CD4-positive, alpha-beta T cell treated with Interleukin-17A for 1 hour (primary cell): ENCODE data around the gene MAGEB10.
"Not testable (repeated sequence)": the region's sequence is repeated elsewhere in the genome, so short reads cannot be mapped to it uniquely, and the experiment has no call there.

Experiments used
- DNase-seq: peaks from one replicate; pipeline ENCODE4 v3.0.0-alpha.2; 2020

MAGEB10 gene

GRCh38 chrX:27807690-27808089 lies at the start of gene MAGEB10:
MAGEB10 (plus strand) TSS chrX:27807990; CDS start chrX:27821307, 13,317 bp downstream.
- DNase-seq, result no peak

GRCh38 chrX:27765718-27766117 lies 42.1 kb upstream of the MAGEB10 start:
- DNase-seq, result no peak

GRCh38 chrX:27767387-27767786 lies 40.4 kb upstream of the MAGEB10 start:
- no peak for DNase-seq

- DNase-seq, result no peak
These were observed 31.8 kb upstream of the MAGEB10 start for GRCh38 chrX:27775984-27776383.

GRCh38 chrX:27796640-27797257 lies 11.0 kb upstream of the MAGEB10 start:
- no peak for DNase-seq

GRCh38 chrX:27797575-27797974 lies 10.2 kb upstream of the MAGEB10 start:
- no peak for DNase-seq

- no peak for DNase-seq
These were observed 436 bp downstream of the MAGEB10 start for GRCh38 chrX:27808226-27808625.

GRCh38 chrX:27808991-27809859 lies 1.4 kb downstream of the MAGEB10 start:
- not testable (repeated sequence) for DNase-seq

- DNase-seq, result no peak
These were observed 7.4 kb downstream of the MAGEB10 start for GRCh38 chrX:27815209-27815608.

GRCh38 chrX:27823812-27824211 lies 16.0 kb downstream of the MAGEB10 start:
- no peak for DNase-seq

- DNase-seq, result no peak
These were observed 30.4 kb downstream of the MAGEB10 start for GRCh38 chrX:27838185-27838584.

- no peak for DNase-seq
These were observed 33.1 kb downstream of the MAGEB10 start for GRCh38 chrX:27840881-27841280.

GRCh38 chrX:27842859-27843258 lies 35.1 kb downstream of the MAGEB10 start:
- no peak for DNase-seq

- DNase-seq, result no peak
These were observed 52.5 kb downstream of the MAGEB10 start for GRCh38 chrX:27860337-27860736.

GRCh38 chrX:27863809-27864208 lies 56.0 kb downstream of the MAGEB10 start:
- DNase-seq, result no peak
